Endothelial cell of umbilical vein (primary cell): ENCODE results near the gene PIK3C2G. TPM values are rescaled to one million over a fixed set of nuclear protein-coding genes. Genes with fewer than 3 reads are reported as not detected.

Experiments used
- BruUV-seq: library from RNA; stranded (reverse); fragments of 400-500 nt; replicated peaks from 2 replicates; lab custom pipeline; 2021; lab: Mats Ljungman, UMichigan
- CTCF ChIA-PET: fragments of 300-600, 350-600 bp; sonication (Branson Sonifier 250); formaldehyde crosslinking; loops from one replicate; lab custom pipeline; 2021; ENCODE audit warnings: antibody characterized with exemption, inconsistent platforms; lab: Charles Lee
- POLR2A ChIA-PET: fragments of 300-600, 350-600 bp; sonication (Branson Sonifier 250); formaldehyde crosslinking; loops from one replicate; lab custom pipeline; 2021; ENCODE audit warnings: antibody characterized with exemption, inconsistent platforms; lab: Charles Lee
- DNase-seq: peaks from one replicate; pipeline ENCODE4 v3.0.0-alpha.2; 2011; ENCODE audit warnings: low read depth, low spot score
- FAIRE-seq: peaks from 2 replicates; lab custom pipeline; 2011; peaks lifted over from hg19 to GRCh38; lab: Jason Lieb, UNC
- H2AFZ ChIP-seq: 2 replicates; pipeline ENCODE4 v1.6.0; 2012; ENCODE audit warnings: low read depth, low read length, control low read depth, inconsistent platforms
- H3K27ac ChIP-seq: 2 replicates; pipeline ENCODE4 v1.5.1; 2011; ENCODE audit warnings: low read depth, mild to moderate bottlenecking, control low read depth, low read length, moderate library complexity; ENCODE audit not compliant: insufficient read depth
- H3K27me3 ChIP-seq, 2 experiments: 2 replicates each; pipeline versions ENCODE4 v1.6.0 to v1.6.1; 2011; ENCODE audit warnings: low read length in 2 of 2, mixed read lengths in 1 of 2; ENCODE audit not compliant: control insufficient read depth in 2 of 2, insufficient read depth in 2 of 2
- H3K36me3 ChIP-seq, 2 experiments: 2 replicates in 1 of 2; 3 replicates in 1 of 2; pipeline ENCODE4 v1.5.1; 2011; ENCODE audit warnings: low read length in 2 of 2, mild to moderate bottlenecking in 1 of 2, moderate library complexity in 1 of 2; ENCODE audit not compliant: control insufficient read depth in 2 of 2, insufficient read depth in 2 of 2; ENCODE audit errors: extremely low read depth in 1 of 2
- H3K4me1 ChIP-seq: 3 replicates; pipeline ENCODE4 v1.5.1; 2011; ENCODE audit warnings: mild to moderate bottlenecking, low read length; ENCODE audit not compliant: control insufficient read depth, insufficient read depth; ENCODE audit errors: extremely low read depth
- H3K4me2 ChIP-seq: 2 replicates; pipeline ENCODE4 v1.6.1; 2011; ENCODE audit warnings: low read length, control low read depth, mixed read lengths; ENCODE audit not compliant: insufficient read depth
- H3K4me3 ChIP-seq, 3 experiments: fragments of 200-600 bp in 1 of 3; sonication (generic), shearing (Covaris generic) in 1 of 3; replicated peaks in 1 of 3; 2 replicates each; pipeline ENCODE4 v1.5.1; 2011 to 2016; ENCODE audit warnings: control low read depth in 3 of 3, low read length in 3 of 3, mild to moderate bottlenecking in 2 of 3, inconsistent platforms in 1 of 3, low read depth in 1 of 3, moderate library complexity in 1 of 3; ENCODE audit not compliant: insufficient read depth in 1 of 3
- H3K79me2 ChIP-seq: 2 replicates; pipeline ENCODE4 v1.6.0; 2012; ENCODE audit warnings: low read length, inconsistent platforms; ENCODE audit not compliant: control insufficient read depth, insufficient read depth
- H3K9ac ChIP-seq: replicated peaks from 2 replicates; pipeline ENCODE3; 2011; ENCODE audit warnings: low read length, control low read depth; ENCODE audit not compliant: insufficient read depth; ENCODE audit errors: extremely low read depth
- H3K9me1 ChIP-seq: replicated peaks from 3 replicates; pipeline ENCODE4 v1.6.0; 2011; ENCODE audit warnings: mild to moderate bottlenecking, low read length; ENCODE audit not compliant: control insufficient read depth, insufficient read depth; ENCODE audit errors: extremely low read depth
- H3K9me3 ChIP-seq: replicated peaks from 2 replicates; pipeline ENCODE4 v1.5.1; 2012; ENCODE audit warnings: low read length, inconsistent platforms; ENCODE audit not compliant: control insufficient read depth, insufficient read depth
- H4K20me1 ChIP-seq: replicated peaks from 2 replicates; pipeline ENCODE3; 2011; ENCODE audit warnings: mild to moderate bottlenecking, low read length; ENCODE audit not compliant: control insufficient read depth, insufficient read depth; ENCODE audit errors: extremely low read depth
- EZH2 ChIP-seq: IDR thresholded peaks from 2 replicates; pipeline ENCODE4 v1.6.1; 2012; ENCODE audit warnings: borderline replicate concordance, low read depth, mild to moderate bottlenecking, moderate library complexity, low read length, inconsistent platforms; ENCODE audit not compliant: severe bottlenecking
- FOS ChIP-seq: IDR thresholded peaks from 2 replicates; pipeline ENCODE4 v1.6.1; 2011; ENCODE audit warnings: mild to moderate bottlenecking, low read length, moderate library complexity, borderline replicate concordance; ENCODE audit not compliant: insufficient read depth
- GATA2 ChIP-seq: IDR thresholded peaks from 2 replicates; pipeline ENCODE4 v1.7.0; 2011; ENCODE audit warnings: low read depth, mild to moderate bottlenecking, moderate library complexity, mixed read lengths, low read length; ENCODE audit not compliant: insufficient read length, insufficient read depth
- JUN ChIP-seq: IDR thresholded peaks from 2 replicates; pipeline ENCODE4 v1.6.1; 2011; ENCODE audit warnings: borderline replicate concordance, low read depth; ENCODE audit not compliant: insufficient read length, insufficient read depth
- MYC ChIP-seq: IDR thresholded peaks from one replicate; pipeline ENCODE4 v1.6.1; 2011; ENCODE audit warnings: mild to moderate bottlenecking, low read depth, low read length
- POLR2A ChIP-seq: IDR thresholded peaks from 2 replicates; pipeline ENCODE4 v1.6.1; 2012; ENCODE audit warnings: low read depth, mild to moderate bottlenecking, control low read depth, low read length
- POLR2AphosphoS5 ChIP-seq: IDR thresholded peaks from 2 replicates; pipeline ENCODE4 v1.6.1; 2012; ENCODE audit warnings: low read depth, mild to moderate bottlenecking, control low read depth, low read length, moderate library complexity; ENCODE audit not compliant: insufficient read depth
- dilution Hi-C: fragments of 300-500 bp; cut with MboI; formaldehyde crosslinking; loops from one replicate; pipeline ENCODE4 v1.15.0; 2019; ENCODE audit warnings: low sequenced_read_pairs; ENCODE audit not compliant: extremely low pct_ligation_motif_present
- intact Hi-C: fragments of 100-400 bp; cut with micrococcal nuclease; formaldehyde crosslinking; loops from one replicate; pipeline ENCODE4 v1.10.0; 2022
- polyA plus RNA-seq, 4 experiments: library from polyadenylated mRNA; depleted of rRNA in 3 of 4; stranded (reverse) in 3 of 4; unstranded in 1 of 4; fragments of >200 nt; gene quantifications; 2 replicates each; pipeline versions ENCODE4 v1.2.1 to v1.2.3, GENCODE V29; 2011 to 2012; ENCODE audit warnings: missing spikeins in 1 of 4
- total RNA-seq: library from RNA; stranded (reverse); gene quantifications from 2 replicates; pipeline ENCODE4 v1.2.3, GENCODE V29; 2021
- TF ChIP-seq, protein P1 (sequence below), 2 donors: IDR thresholded peaks; 1 replicate in 1 of 2; 2 replicates in 1 of 2; pipeline ENCODE4 v1.5.1; 2011; ENCODE audit warnings: low read length in 2 of 2, mild to moderate bottlenecking in 2 of 2, moderate library complexity in 2 of 2, control low read depth in 1 of 2, inconsistent platforms in 1 of 2, low read depth in 1 of 2; ENCODE audit not compliant: insufficient read depth in 1 of 2; ENCODE audit errors: extremely low read depth in 1 of 2
- TF ChIP-seq, protein P2 (sequence below): IDR thresholded peaks from 2 replicates; pipeline ENCODE4 v1.6.1; 2011; ENCODE audit not compliant: insufficient read depth, insufficient read length

Gene PIK3C2G
- total and polyA plus RNA-seq, 2 donors (not counting 3 experiments of a cell fraction or from before 2014, with no cell fraction given) = not detected

DNA sequence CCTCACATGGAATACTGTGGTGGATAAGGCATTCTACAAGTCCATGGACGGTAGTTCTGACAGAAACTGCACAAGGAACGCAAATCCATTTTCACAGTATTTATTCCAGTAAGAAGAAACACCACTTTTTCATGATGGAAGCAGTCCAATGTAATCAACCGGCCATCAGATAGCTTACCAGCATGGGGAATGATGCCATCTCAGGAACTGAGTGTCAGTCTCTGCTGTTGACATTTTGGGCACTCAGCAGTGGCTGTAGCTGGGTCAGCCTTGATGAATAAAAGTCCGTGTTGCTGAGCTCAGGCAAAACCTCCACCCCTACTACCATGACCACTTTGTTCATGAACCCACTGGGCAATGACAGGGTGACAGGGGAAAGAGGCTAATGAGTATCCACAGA is 373.1 kb downstream of the PIK3C2G start:
- POLR2A ChIA-PET = no interaction called here
- dilution Hi-C loops (no loop called here), intact Hi-C loops (no loop called here)

More for the DNA sequence above, 373.1 kb downstream of the PIK3C2G start:
- FAIRE-seq = no peak
- Histone ChIP-seq H3K4me1 (no peaks in the 10 kb centered on the region), H3K79me2 (no peaks in the 10 kb centered on the region), H2AFZ (no peak overlapping the region), H3K9me1 (no peaks in the 10 kb centered on the region), H3K36me3 (no peaks in the 10 kb centered on the region), H3K9me3 (peaks cover 2% of the 10 kb centered on the region), H3K9ac (no peak overlapping the region), H3K27me3 (no peaks in the 10 kb centered on the region), H4K20me1 (no peaks in the 10 kb centered on the region), H3K27ac (no peak overlapping the region), H3K4me2 (no peak overlapping the region), H3K4me3 (no peak overlapping the region)
- TF ChIP-seq, protein P1, sequence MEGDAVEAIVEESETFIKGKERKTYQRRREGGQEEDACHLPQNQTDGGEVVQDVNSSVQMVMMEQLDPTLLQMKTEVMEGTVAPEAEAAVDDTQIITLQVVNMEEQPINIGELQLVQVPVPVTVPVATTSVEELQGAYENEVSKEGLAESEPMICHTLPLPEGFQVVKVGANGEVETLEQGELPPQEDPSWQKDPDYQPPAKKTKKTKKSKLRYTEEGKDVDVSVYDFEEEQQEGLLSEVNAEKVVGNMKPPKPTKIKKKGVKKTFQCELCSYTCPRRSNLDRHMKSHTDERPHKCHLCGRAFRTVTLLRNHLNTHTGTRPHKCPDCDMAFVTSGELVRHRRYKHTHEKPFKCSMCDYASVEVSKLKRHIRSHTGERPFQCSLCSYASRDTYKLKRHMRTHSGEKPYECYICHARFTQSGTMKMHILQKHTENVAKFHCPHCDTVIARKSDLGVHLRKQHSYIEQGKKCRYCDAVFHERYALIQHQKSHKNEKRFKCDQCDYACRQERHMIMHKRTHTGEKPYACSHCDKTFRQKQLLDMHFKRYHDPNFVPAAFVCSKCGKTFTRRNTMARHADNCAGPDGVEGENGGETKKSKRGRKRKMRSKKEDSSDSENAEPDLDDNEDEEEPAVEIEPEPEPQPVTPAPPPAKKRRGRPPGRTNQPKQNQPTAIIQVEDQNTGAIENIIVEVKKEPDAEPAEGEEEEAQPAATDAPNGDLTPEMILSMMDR (IDR thresholded peaks at IDR 0.05; ENCODE audit: extremely low read depth in 1 of 2, insufficient read depth in 1 of 2, low read depth in 1 of 2, low read length in 2 of 2) = no peak
- TF ChIP-seq JUN (no peak), POLR2AphosphoS5 (no peak), GATA2 (no peak), FOS (no peak), MYC (no peak), EZH2 (no peak), POLR2A (no peak)
- TF ChIP-seq, protein P2, sequence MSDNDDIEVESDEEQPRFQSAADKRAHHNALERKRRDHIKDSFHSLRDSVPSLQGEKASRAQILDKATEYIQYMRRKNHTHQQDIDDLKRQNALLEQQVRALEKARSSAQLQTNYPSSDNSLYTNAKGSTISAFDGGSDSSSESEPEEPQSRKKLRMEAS = no peak
- BruUV-seq = no TSS peak
- no peak for DNase-seq
- CTCF ChIA-PET = no interaction called here
